ENCODE measurements around the gene MST1R. TPM values are rescaled to one million over a fixed set of nuclear protein-coding genes. Genes with fewer than 3 reads are reported as not detected.

The MST1R gene
- total and polyA plus RNA-seq, 9 of the 15 experiments (the other 6 are each of a cell fraction or from before 2014, with no cell fraction given), result 1.3 to 10.0 (median 3.8) TPM

DNA sequence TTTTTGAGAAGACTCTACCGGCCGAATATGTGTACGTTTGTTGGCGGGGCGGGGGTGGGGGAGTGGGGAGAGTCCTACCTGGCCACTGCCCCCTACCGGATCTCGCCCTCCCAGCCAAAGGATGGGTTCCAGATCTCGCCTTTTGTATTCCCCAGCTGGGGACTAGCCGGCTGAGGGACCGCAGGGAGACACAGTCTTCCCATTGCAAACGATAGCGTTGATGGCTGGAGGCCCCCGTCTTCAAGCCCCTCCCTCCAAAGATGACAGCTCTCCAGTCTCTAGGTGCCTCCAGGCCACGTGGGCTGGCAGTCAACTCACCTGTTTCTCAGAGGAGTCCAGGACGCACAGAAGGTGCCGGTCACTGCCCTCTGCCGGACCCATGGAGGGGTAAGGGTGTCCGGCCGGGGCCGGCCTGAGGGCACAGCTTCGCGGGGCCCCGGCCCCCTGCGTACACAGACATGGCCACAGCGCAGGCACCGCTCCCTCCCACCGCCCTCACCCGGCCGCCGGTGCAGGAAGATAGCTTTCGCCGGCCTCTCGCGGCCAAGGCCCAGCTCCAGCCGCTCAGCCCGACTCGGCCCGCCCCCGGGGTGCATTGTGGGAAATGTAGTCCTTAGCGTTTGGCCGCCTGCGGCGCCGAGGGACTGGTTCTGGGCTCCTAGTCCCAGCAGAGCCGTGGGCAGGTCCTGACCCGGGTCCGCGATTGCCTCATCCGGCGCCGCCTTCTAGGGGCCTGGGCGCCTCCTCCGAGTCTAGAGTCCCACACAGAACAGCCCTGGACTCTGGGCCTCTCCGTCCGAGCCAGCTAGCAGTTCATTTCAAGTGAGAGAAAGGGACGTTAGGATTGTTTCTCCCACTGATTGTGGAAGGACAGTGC, 25.9 kb upstream of the MST1R start, which contains the start of gene MON1A (continued):
- TF ChIP-seq CTCF (IDR thresholded peaks at IDR 0.05 in 2 of 3, conservative IDR thresholded peaks at IDR 0.05 in 1 of 3; ENCODE audit: insufficient read depth in 2 of 3, low read depth in 1 of 3, low read length in 3 of 3) (peak; percentile 20 to 34 (median 29); a peak in 4 of 6 replicates), YY1 (IDR thresholded peaks at IDR 0.05; ENCODE audit: borderline replicate concordance in 1 of 3, control insufficient read depth in 1 of 3, extremely low read depth in 1 of 3, insufficient read depth in 3 of 3, insufficient read length in 1 of 3, insufficient replicate concordance in 2 of 3, low read depth in 1 of 3, low read length in 2 of 3) (peak in 1 of 3 experiments; percentile 74), NFYB (IDR thresholded peaks at IDR 0.05; ENCODE audit: extremely low read depth, insufficient read length) (no peak), RBFOX2 (IDR thresholded peaks at IDR 0.05; ENCODE audit: low read depth, low read length) (peak; percentile 94), OTX1 (CRISPR knock-in tag; IDR thresholded peaks at IDR 0.05) (no peak), ASH1L (IDR thresholded peaks at IDR 0.05; ENCODE audit: borderline replicate concordance, low read depth, partially characterized antibody) (no peak), VEZF1 (CRISPR knock-in tag; IDR thresholded peaks at IDR 0.05) (peak; percentile 51), ELF2 (CRISPR knock-in tag; IDR thresholded peaks at IDR 0.05) (no peak), E2F5 (CRISPR knock-in tag; IDR thresholded peaks at IDR 0.05) (0 out of 2 replicates have a peak, but pooled peaks have one; percentile 45), ATF4 (CRISPR knock-in tag; IDR thresholded peaks at IDR 0.05) (peak; percentile 68), WHSC1 (IDR thresholded peaks at IDR 0.05; ENCODE audit: low read length) (no peak), SMAD4 (CRISPR knock-in tag; conservative IDR thresholded peaks at IDR 0.05) (peak; percentile 72), ELK3 (CRISPR knock-in tag; IDR thresholded peaks at IDR 0.05) (no peak), TEAD1 (CRISPR knock-in tag; IDR thresholded peaks at IDR 0.05) (0 out of 4 replicates have a peak, but pooled peaks of 1 of the 2 experiments have one; percentile 40), KDM4B (IDR thresholded peaks at IDR 0.05; ENCODE audit: borderline replicate concordance in 2 of 2, low read depth in 1 of 2) (0 out of 4 replicates have a peak, but pooled peaks of 1 of the 2 experiments have one; percentile 32), BCL6 (CRISPR knock-in tag; IDR thresholded peaks at IDR 0.05) (no peak), NFE2L1 (tag; IDR thresholded peaks at IDR 0.05; ENCODE audit: borderline replicate concordance, low read depth) (no peak)
